Fibroblast of gingiva (primary cell): ENCODE measurements around the gene NPL.

ENCODE experiments used
- DNase-seq: peaks from one replicate; pipeline ENCODE4 v3.0.0-alpha.2; 2011; ENCODE audit warnings: low read depth

NPL gene

GRCh38 chr1:182778862-182779261 lies 10.7 kb upstream of the NPL start:
- DNase-seq, result no peak

- no peak for DNase-seq
Observed at GRCh38 chr1:182779530-182779929, 10.0 kb upstream of the NPL start.

GRCh38 chr1:182781841-182782586 lies 7.6 kb upstream of the NPL start:
- peak; percentile 56 for DNase-seq

- no peak for DNase-seq
Observed at GRCh38 chr1:182782587-182782913, 7.0 kb upstream of the NPL start.

- DNase-seq, result no peak
Observed at GRCh38 chr1:182783068-182783467, 6.5 kb upstream of the NPL start.

- peak; percentile 38 for DNase-seq
Observed at GRCh38 chr1:182784556-182785171, 4.9 kb upstream of the NPL start.

GRCh38 chr1:182785181-182785580 lies 4.4 kb upstream of the NPL start:
- no peak for DNase-seq

GRCh38 chr1:182786223-182786994 lies 3.2 kb upstream of the NPL start:
- DNase-seq, result peak; percentile 62

GRCh38 chr1:182786995-182787324 lies 2.6 kb upstream of the NPL start:
- DNase-seq, result no peak

GRCh38 chr1:182791281-182792179 lies 2.0 kb downstream of the NPL start:
- DNase-seq, result no peak

- DNase-seq, result no peak
Observed at GRCh38 chr1:182794091-182794490, 4.5 kb downstream of the NPL start.

GRCh38 chr1:182794676-182795201 lies 5.2 kb downstream of the NPL start:
- no peak for DNase-seq

- no peak for DNase-seq
Observed at GRCh38 chr1:182795563-182796228, 6.1 kb downstream of the NPL start.

- no peak for DNase-seq
Observed at GRCh38 chr1:182802006-182802803, 12.6 kb downstream of the NPL start.

- no peak for DNase-seq
Observed at GRCh38 chr1:182803846-182804245, 14.3 kb downstream of the NPL start.

GRCh38 chr1:182806015-182806678 lies 16.6 kb downstream of the NPL start:
- DNase-seq, result no peak

- DNase-seq, result no peak
Observed at GRCh38 chr1:182807907-182808306, 18.3 kb downstream of the NPL start.

GRCh38 chr1:182809414-182809957 lies 19.9 kb downstream of the NPL start:
- no peak for DNase-seq

- no peak for DNase-seq
Observed at GRCh38 chr1:182811975-182812722, 22.6 kb downstream of the NPL start.
